B cell (primary cell): ENCODE data around the gene ARHGAP32. TPM values are rescaled to one million over a fixed set of nuclear protein-coding genes. Genes with fewer than 3 reads are reported as not detected.

Experiments used
- ATAC-seq: fragments of 200-7000 bp; cut with Tn5 transposase; one replicate; pipeline ENCODE4 v1.10.0; 2021; ENCODE audit warnings: low read depth, mild to moderate bottlenecking, moderate number of reproducible peaks, moderate library complexity
- CTCF ChIA-PET: fragments of 350-600 bp; sonication (Branson Sonifier 250); formaldehyde crosslinking; loops from one replicate; lab custom pipeline; 2021; ENCODE audit warnings: antibody characterized with exemption, inconsistent platforms; lab: Charles Lee
- POLR2A ChIA-PET: fragments of 350-600 bp; sonication (Branson Sonifier 250); formaldehyde crosslinking; loops from one replicate; lab custom pipeline; 2021; ENCODE audit warnings: antibody characterized with exemption; lab: Charles Lee
- DNase-seq: peaks from one replicate; pipeline ENCODE4 v3.0.0; 2013
- H2AFZ ChIP-seq: 2 replicates; pipeline ENCODE4 v1.6.1; 2012; ENCODE audit warnings: mild to moderate bottlenecking, low read depth, low read length; ENCODE audit not compliant: insufficient read depth, poor library complexity, severe bottlenecking
- H3K27ac ChIP-seq, 2 donors: 1 replicate in 1 of 2; 2 replicates in 1 of 2; pipeline ENCODE4 v1.5.1; 2012 to 2013; ENCODE audit warnings: low read length in 2 of 2, mild to moderate bottlenecking in 2 of 2, moderate library complexity in 1 of 2
- H3K27me3 ChIP-seq, 4 experiments: fragments of 200-600 bp in 1 of 4; sonication (generic) in 1 of 4; replicated peaks in 1 of 4; 1 replicate in 2 of 4; 2 replicates in 2 of 4; pipeline versions ENCODE4 v1.6.1 to v1.7.0; 2013 to 2016; ENCODE audit warnings: low read length in 3 of 4, mild to moderate bottlenecking in 2 of 4, mixed read lengths in 1 of 4, moderate library complexity in 1 of 4; ENCODE audit not compliant: insufficient read depth in 4 of 4, control insufficient read depth in 3 of 4; ENCODE audit errors: control extremely low read depth in 1 of 4
- H3K36me3 ChIP-seq, 2 experiments: replicated peaks in 1 of 2; 1 replicate in 1 of 2; 2 replicates in 1 of 2; pipeline versions ENCODE4 v1.6.1 to v1.7.1; 2013; ENCODE audit warnings: low read length in 1 of 2; ENCODE audit not compliant: insufficient read depth in 2 of 2, control insufficient read depth in 1 of 2; ENCODE audit errors: control extremely low read depth in 1 of 2, extremely low read depth in 1 of 2
- H3K4me1 ChIP-seq, 2 donors: fragments of 200-600 bp in 1 of 2; sonication (generic) in 1 of 2; 1 replicate in 1 of 2; 2 replicates in 1 of 2; pipeline versions ENCODE4 v1.5.1 to v1.6.1; 2013 to 2017; ENCODE audit warnings: low read length in 2 of 2; ENCODE audit not compliant: control insufficient read depth in 2 of 2, insufficient read depth in 2 of 2
- H3K4me2 ChIP-seq: replicated peaks from 2 replicates; pipeline ENCODE3; 2012; ENCODE audit warnings: mild to moderate bottlenecking, low read depth, low read length; ENCODE audit not compliant: poor library complexity, severe bottlenecking
- H3K4me3 ChIP-seq, 5 experiments: fragments of 200-600 bp in 1 of 5; sonication (generic) in 1 of 5; 1 replicate in 3 of 5; 2 replicates in 2 of 5; pipeline versions ENCODE4 v1.5.1 to v1.7.0; 2011 to 2016; ENCODE audit warnings: low read length in 4 of 5, mild to moderate bottlenecking in 4 of 5, low read depth in 2 of 5, control low read depth in 1 of 5, moderate library complexity in 1 of 5; ENCODE audit not compliant: insufficient read depth in 1 of 5; ENCODE audit errors: control extremely low read depth in 1 of 5, extremely low read depth in 1 of 5
- H3K79me2 ChIP-seq: fragments of 200-600 bp; sonication (generic); one replicate; pipeline ENCODE4 v1.6.0; 2016; ENCODE audit warnings: low read length; ENCODE audit not compliant: control insufficient read depth, insufficient read depth
- H3K9ac ChIP-seq: fragments of 200-600 bp; sonication (generic); 2 replicates; pipeline ENCODE4 v1.6.1; 2017; ENCODE audit warnings: mild to moderate bottlenecking, low read length, moderate library complexity
- H3K9me3 ChIP-seq, 3 donors: one replicate each; pipeline versions ENCODE4 v1.6.1 to v1.7.1; 2013; ENCODE audit warnings: low read length in 2 of 3; ENCODE audit not compliant: control insufficient read depth in 2 of 3, insufficient read depth in 1 of 3; ENCODE audit errors: control extremely low read depth in 1 of 3
- H4K20me1 ChIP-seq: 2 replicates; pipeline ENCODE4 v1.6.0; 2012; ENCODE audit warnings: mild to moderate bottlenecking, low read length; ENCODE audit not compliant: insufficient read depth, control insufficient read depth, poor library complexity, severe bottlenecking
- H3K27ac Mint-ChIP-seq: one replicate; pipeline ENCODE4 v1.8.0; 2021; ENCODE audit warnings: mixed read lengths
- H3K27me3 Mint-ChIP-seq: one replicate; pipeline ENCODE4 v1.8.0; 2021; ENCODE audit warnings: mixed read lengths
- H3K4me1 Mint-ChIP-seq: one replicate; pipeline ENCODE4 v1.8.0; 2021; ENCODE audit warnings: mixed read lengths
- H3K4me3 Mint-ChIP-seq: one replicate; pipeline ENCODE4 v1.8.0; 2021; ENCODE audit warnings: mixed read lengths
- H3K9me3 Mint-ChIP-seq: one replicate; pipeline ENCODE4 v1.8.0; 2022; ENCODE audit warnings: mixed read lengths; ENCODE audit not compliant: insufficient read depth
- EZH2 ChIP-seq: IDR thresholded peaks from 2 replicates; pipeline ENCODE4 v1.6.1; 2012; ENCODE audit warnings: borderline replicate concordance, low read depth, mild to moderate bottlenecking, moderate library complexity, low read length; ENCODE audit not compliant: insufficient read depth, poor library complexity, severe bottlenecking
- WGBS: methylation state at CpG from one replicate; pipeline ENCODE4 v1.1.5; 2013; ENCODE audit warnings: missing lambda C conversion rate; ENCODE audit not compliant: insufficient coverage; 5-methylcytosine and 5-hydroxymethylcytosine counted together
- intact Hi-C: fragments of 100-400 bp; cut with micrococcal nuclease; formaldehyde crosslinking; loops from one replicate; pipeline ENCODE4 v1.10.0; 2022
- polyA plus RNA-seq: library from polyadenylated mRNA; depleted of rRNA; stranded (reverse); fragments of >200 nt; gene quantifications from 2 replicates; pipeline ENCODE4 v1.2.3, GENCODE V29; 2012
- total RNA-seq, 2 donors: library from RNA; stranded (reverse); fragments of 120-200 nt in 1 of 2; gene quantifications; 1 replicate in 1 of 2; 2 replicates in 1 of 2; pipeline versions ENCODE4 v1.2.3 to v1.2.4, GENCODE V29; 2013 to 2022
- TF ChIP-seq, protein P1 (sequence below): fragments of 200-600 bp; IDR thresholded peaks from one replicate; pipeline ENCODE4 v1.8.0; 2022; ENCODE audit warnings: antibody characterized with exemption, mild to moderate bottlenecking

The ARHGAP32 gene
- total and polyA plus RNA-seq, 2 donors (not counting 1 experiment from before 2014, with no cell fraction given): 4.4 to 10.6 TPM

- CTCF ChIA-PET: interaction anchor here (1.1 to 4.7 kb wide), 2 partner anchors 16 to 56 kb away, joined by 4 to 24 read pairs; no protein-coding TSS in a partner anchor
- 82% methylated on average over 7 of the region's 8 CpGs for WGBS
- TF ChIP-seq EZH2: no peak
- TF ChIP-seq, protein P1, sequence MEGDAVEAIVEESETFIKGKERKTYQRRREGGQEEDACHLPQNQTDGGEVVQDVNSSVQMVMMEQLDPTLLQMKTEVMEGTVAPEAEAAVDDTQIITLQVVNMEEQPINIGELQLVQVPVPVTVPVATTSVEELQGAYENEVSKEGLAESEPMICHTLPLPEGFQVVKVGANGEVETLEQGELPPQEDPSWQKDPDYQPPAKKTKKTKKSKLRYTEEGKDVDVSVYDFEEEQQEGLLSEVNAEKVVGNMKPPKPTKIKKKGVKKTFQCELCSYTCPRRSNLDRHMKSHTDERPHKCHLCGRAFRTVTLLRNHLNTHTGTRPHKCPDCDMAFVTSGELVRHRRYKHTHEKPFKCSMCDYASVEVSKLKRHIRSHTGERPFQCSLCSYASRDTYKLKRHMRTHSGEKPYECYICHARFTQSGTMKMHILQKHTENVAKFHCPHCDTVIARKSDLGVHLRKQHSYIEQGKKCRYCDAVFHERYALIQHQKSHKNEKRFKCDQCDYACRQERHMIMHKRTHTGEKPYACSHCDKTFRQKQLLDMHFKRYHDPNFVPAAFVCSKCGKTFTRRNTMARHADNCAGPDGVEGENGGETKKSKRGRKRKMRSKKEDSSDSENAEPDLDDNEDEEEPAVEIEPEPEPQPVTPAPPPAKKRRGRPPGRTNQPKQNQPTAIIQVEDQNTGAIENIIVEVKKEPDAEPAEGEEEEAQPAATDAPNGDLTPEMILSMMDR: no peak
Observed at GRCh38 chr11:128941110-128941509, 251.0 kb downstream of the ARHGAP32 start.

DNA sequence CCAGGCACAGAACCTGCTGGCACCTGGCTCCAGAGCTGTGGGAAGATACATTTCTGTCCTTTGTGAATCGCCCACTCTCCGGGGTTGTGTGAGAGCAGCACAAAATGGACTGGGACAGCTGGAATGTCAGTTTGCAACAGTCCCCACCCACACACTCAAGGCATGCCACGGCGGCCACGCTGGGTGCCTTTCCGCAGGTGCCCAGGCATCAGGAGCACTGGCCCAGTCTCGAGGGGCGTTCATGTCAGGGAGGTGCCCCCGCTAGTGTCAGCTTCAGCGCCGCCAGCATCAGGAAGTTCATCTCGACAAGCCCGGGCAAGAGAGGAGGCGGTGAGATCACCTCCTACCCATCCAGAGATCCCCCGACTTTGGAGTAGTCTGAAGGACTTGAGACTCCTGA lies 251.5 kb downstream of the ARHGAP32 start:
- no peaks in the 10 kb centered on the region for H3K4me1 ChIP-seq
- H3K9ac ChIP-seq: no peak overlapping the region
- H3K27me3 ChIP-seq: peaks cover 0 to 24% (median 2%) of the 10 kb centered on the region in 4 experiments
- H3K79me2 ChIP-seq: no peaks in the 10 kb centered on the region
- no peaks in the 10 kb centered on the region for H4K20me1 ChIP-seq
- H3K4me2 ChIP-seq: no peak overlapping the region
- no peak for TF ChIP-seq EZH2
- TF ChIP-seq, protein P1: no peak
- no peak overlapping the region for H3K27ac ChIP-seq
- Mint-ChIP-seq H3K4me3 (no peak overlapping the region), H3K27me3 (peaks cover 40% of the 10 kb centered on the region), H3K4me1 (no peaks in the 10 kb centered on the region), H3K27ac (no peak overlapping the region), H3K9me3 (no peaks in the 10 kb centered on the region)
- H2AFZ ChIP-seq: no peak overlapping the region
- H3K4me3 ChIP-seq: no peak overlapping the region
- H3K9me3 ChIP-seq: peaks cover 0 to 7% (median 0%) of the 10 kb centered on the region in 3 donors
- H3K36me3 ChIP-seq: no peaks in the 10 kb centered on the region
- CTCF ChIA-PET: interaction anchor here (1.1 to 4.7 kb wide), 2 partner anchors 16 to 55 kb away, joined by 4 to 24 read pairs; no protein-coding TSS in a partner anchor
- POLR2A ChIA-PET: no interaction called here
- ATAC-seq: no peak
- WGBS: 99% methylated on average over 9 of the region's 15 CpGs
- intact Hi-C loops: no loop called here
- no peak for DNase-seq

More at GRCh38 chr11:128941110-128941509, 251.0 kb downstream of the ARHGAP32 start:
- H2AFZ ChIP-seq: no peak overlapping the region
- no peaks in the 10 kb centered on the region for H4K20me1 ChIP-seq
- peaks cover 0 to 7% (median 0%) of the 10 kb centered on the region in 3 donors for H3K9me3 ChIP-seq
- ATAC-seq: no peak
- POLR2A ChIA-PET: no interaction called here
- peaks cover 41% of the 10 kb centered on the region for H3K27me3 Mint-ChIP-seq
- intact Hi-C loops: no loop called here
- H3K4me3 ChIP-seq: no peak overlapping the region
- no peaks in the 10 kb centered on the region for H3K4me1 ChIP-seq
- no peak overlapping the region for H3K9ac ChIP-seq
- H3K4me1 Mint-ChIP-seq: no peaks in the 10 kb centered on the region
- no peak overlapping the region for H3K27ac ChIP-seq
- no peak overlapping the region for H3K27ac Mint-ChIP-seq
- H3K79me2 ChIP-seq: no peaks in the 10 kb centered on the region
- no peak for DNase-seq
- H3K36me3 ChIP-seq: no peaks in the 10 kb centered on the region
- no peak overlapping the region for H3K4me3 Mint-ChIP-seq
- no peaks in the 10 kb centered on the region for H3K9me3 Mint-ChIP-seq
- H3K4me2 ChIP-seq: no peak overlapping the region
- H3K27me3 ChIP-seq: peaks cover 0 to 28% (median 3%) of the 10 kb centered on the region in 4 experiments
